ENCODE results near the gene SSTR4.

Gene SSTR4

GRCh38 chr20:23047001-23047737 is 12.1 kb downstream of the SSTR4 start:
- DNase-seq: no peak

DNA sequence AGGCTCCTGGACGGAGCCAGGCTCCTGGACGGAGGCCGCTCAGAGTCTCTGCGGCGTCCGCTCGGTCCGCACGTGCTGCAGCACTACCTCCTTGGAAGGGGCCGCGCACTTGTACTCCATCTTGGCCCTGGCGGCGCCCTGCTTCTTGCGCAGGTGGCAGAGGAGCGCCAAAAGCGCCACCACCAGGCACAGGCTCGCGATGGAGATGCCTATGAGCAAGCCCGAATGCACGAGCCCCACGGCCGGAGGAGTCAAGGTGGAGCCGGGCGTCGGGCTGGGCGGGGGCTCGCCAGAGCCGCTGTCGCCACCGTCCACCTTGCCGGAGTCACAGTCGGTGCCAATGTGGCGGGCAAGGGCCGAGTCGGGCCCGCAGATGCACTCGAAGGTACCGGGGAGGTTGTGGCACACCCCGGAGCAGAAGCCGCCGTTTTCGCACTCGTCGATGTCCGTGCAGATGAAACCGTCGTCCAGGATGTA is 12.7 kb downstream of the SSTR4 start:
- DNase-seq: no peak

- DNase-seq: peak; percentile 12
Measured at GRCh38 chr20:23048283-23049200, 13.4 kb downstream of the SSTR4 start.

DNA sequence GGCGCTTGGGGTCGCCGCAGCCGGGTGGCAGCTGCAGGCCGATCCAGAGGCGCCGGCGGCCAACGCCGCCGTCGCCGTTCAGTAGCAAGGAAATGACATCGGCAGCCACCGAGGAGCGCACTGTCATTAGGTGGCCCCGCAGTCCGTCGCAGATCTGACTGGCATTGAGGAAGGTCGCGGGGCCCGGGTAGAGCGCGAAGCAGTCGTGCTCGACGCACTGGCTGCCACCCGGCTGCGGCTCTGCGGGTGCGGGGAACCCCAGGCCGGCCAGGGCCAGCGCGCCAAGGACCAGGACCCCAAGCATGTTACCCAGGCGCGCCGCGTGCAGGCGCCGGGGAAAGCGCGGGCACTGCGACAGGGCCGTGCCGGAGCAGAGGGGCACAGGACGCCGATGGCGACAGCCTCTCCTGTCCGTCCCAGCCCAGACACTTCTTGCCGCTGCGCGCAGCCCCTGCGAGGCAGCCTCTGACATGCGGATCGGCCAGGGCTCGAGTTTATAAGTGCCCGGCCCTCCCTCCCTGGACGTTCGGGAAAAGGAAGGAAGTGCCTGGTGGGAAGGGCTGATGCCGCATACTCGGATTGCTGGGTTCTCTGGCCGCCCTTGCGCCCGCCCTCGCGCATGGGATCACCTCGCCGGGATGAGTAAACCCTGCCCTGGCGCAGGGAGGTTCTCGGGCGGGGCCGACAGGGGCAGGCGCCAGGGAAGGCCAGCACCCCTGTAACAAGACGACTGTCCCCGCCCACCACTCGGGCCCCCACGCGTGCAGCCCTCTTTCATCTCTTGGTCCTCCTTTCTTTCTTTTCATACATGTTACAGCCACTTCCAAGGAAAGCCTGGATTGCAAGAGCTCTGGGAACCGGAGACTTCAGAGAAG is 14.3 kb downstream of the SSTR4 start, which contains the start of gene THBD:
TSS of gene THBD (minus strand) at position 472 of the 875 bp plus-strand sequence. CDS start at position 304, 168 bp downstream.
- peak; percentile 52 for DNase-seq

DNA sequence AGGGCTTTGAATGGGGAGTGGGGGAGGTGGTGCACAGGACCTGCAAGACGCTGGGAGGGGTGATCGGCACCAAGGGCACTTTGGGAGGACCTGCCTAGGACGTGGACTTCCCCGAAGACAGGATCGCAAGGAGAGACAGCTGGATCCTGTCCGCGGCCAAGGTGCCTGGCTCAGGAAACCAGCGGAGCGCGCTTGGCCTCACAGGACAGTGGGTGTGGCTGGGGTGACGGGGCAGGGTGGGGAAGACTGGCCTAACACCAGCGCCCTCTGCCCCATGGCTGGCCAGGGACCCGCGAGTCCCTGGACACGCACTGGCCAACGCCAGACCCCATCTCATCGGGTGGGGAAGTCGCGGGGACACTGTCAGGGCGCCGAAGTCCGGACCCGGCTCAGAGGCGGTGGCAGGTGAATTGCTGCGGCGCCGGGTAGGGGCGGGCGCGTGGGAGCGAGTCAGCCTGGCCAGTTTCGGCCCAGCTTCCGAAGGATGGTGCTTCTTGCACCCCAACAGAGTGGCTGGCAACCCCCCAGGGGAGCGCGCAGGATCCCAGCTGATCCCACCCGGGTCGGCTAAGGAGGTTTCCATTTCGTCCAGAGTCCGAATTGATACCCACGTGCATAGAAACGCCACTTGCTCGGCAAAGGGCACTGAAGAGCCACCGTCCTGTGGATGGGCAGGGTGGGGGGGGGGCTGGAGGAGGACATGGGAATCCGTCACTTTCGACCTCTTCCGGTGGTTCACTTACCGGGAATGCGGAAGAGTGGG is 15.1 kb downstream of the SSTR4 start:
- DNase-seq: peak; percentile 20

DNA sequence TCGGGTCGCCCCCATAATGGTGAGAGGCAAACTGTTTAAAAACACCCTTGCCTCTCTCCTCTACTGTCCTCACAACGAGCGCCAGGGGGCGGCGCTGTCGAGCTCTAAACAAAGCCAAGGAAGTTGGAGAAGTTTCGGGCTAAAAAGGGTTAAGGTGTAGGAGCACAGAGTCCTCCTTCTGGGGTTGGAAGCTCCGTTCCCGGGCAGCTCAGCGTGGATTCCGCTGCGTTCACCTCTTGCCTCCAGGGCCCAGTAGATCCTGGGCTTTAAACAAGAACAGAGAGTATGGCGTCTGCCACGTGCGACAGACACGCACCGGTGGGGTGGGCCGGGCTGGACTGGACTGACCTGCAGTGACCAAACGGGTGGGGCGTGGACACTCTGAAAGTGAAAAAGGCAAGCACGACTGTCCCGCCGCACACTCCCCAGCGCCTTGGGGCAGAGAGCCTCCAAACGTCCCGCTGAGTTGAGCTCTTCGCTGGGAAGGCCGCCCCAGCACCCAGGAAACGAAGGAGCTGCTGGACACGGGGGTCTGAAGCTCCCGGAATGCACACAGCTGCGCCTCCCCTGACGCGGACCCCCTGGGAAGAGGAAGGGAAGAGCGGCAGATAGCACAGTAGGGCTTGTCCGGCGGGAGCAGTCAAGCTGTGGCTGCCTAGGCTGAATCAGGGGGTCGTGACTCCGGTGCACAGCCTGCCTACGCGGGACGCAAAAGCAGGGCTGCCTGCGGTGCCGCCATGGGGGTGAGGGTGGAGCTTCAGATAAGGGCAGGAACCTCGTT is 15.9 kb downstream of the SSTR4 start:
- DNase-seq: peak; percentile 59

DNA sequence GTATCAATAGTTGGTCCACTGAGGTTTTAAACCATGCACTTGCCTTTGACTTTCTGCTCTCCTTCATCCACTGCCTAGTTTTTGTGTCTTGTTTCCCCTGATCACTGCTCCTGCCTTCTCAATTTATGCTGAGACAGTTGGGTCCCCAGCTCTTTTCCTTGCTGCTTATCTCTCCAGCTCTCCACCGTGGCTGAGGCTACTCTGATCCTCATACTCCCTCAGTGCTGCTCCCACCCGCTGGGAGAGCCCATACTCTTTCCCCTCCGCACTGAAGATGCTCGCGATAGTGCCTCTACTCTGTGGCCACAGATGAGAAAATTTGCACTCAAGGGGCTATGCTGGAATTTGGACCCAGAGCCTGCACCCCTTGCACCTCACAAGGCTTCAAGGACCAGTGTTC is 17.8 kb downstream of the SSTR4 start:
- DNase-seq: no peak

DNA sequence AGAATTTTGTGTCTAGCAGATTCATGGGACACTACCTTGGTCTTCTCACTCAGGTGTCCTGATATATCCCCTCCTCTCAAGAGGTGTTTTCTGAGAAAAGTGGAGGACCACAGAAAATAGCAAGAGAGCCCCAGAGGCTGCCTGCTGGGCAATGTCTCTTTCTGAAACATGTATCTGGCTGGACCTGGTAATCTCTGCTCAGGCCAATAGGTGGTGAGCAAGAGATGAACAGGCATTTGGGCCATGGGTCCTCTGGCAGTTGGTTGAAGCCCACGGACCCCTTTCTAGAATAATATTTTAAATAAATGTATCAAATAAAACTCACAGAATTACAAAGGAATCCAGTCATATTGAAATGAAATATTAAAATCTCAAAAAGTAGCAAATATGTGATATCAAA is 23.1 kb downstream of the SSTR4 start:
- DNase-seq: no peak

DNA sequence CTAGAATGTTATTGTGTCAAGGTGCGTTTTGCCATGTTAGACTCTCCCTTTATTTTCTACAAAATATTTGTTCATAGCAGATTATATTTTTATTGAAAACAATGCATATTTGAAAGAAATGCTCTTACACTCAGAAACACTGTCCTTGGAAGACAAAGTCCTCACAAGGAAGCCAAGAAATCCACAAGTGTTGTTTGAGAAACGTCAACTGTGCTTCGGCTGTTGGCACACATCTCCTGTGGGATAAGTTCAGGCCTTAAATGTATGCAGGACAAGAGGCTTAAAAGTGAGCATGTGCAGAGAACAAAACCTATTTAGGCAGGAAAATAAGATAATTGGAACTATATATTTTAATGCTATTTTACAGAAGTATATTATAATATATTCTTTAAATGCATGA is 23.9 kb downstream of the SSTR4 start:
- no peak for DNase-seq

DNA sequence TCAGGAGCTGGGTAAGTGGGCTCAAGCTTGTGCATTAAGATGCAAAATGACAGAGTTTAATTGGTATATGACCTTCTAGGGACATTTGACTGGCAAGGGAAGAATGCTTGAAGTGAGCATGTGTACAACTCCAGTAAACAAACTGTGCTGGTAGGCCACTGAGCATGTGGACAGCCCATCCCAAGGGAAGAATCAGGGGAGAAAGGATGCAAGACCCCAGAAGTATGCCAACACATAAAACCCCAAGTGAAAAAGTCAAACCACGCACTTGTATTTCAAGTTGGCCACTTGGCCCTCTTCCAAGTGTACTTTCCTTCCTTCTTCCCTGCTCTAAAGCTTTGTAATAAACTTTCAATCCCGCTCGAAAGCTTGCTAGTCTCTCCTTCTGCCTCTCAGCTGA is 24.7 kb downstream of the SSTR4 start:
- no peak for DNase-seq

- DNase-seq: no peak
Measured at GRCh38 chr20:23060629-23061028, 25.5 kb downstream of the SSTR4 start.

DNA sequence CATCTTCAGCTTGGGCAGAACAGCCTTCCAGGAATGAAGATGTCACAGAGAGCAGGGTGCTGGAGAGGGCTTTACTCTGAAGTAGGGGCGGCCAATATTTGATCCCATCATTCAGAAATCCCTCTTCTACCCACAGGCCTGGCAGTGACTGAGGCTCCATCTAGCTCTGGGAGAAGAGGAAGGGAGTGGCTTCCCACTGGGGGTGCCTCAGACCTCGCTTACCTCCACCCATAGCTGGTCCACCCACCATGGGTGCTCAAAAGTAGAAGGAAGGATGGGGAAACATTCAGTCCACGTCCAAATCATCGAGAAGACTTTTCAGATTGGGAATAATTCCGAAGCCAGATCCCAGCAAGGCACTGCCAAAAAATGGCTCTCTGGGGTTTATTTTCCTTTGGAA is 26.1 kb downstream of the SSTR4 start:
- DNase-seq: no peak

GRCh38 chr20:23061734-23062561 is 26.8 kb downstream of the SSTR4 start:
- peak; percentile 75 for DNase-seq

- DNase-seq: no peak
Measured at GRCh38 chr20:23062632-23063031, 27.5 kb downstream of the SSTR4 start.

GRCh38 chr20:23063168-23063567 is 28.1 kb downstream of the SSTR4 start:
- DNase-seq: no peak

- DNase-seq: no peak
Measured at GRCh38 chr20:23063581-23063980, 28.5 kb downstream of the SSTR4 start.

DNA sequence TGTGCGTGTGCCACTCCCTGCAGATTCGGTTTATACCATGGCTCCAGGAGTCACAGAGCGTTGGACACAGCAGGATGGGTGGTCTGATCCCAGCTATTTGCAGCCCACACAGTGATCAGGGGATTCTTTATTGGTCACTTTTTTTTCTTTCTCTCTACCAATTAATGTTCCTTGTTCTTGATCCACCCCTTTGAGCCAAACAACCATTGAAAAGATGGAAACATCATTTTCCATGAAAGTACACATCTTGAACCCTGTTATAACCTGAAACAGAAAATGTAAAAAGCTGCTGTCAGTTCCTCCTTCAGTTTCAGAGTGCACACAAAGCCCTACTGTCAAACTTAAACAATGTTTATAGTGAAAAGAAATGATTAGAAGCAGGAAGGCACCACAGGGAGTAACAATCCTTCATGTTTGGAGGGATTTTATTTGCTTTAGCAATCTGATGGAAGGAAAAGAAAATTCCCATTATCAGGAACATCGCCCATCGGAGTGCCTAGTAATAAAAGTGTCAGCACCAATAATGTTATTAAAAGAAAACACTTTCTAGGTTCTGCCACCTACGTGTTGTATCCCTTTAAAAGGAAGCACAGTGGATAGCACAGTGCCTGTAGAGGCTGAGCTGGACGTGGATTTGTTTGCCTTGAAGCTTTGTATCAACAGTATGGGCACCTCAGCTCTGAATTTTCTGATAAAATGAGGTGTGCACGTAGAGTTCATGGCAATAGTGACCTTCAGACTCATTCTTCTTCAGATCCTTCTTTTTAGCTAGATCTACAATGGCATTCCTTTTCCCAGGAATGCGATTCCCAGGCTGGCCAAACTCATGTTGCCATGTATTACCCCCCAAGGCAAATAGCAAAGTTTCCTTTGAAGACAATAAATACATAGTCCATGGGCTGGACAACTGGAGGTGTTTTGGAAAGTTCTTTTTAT is 30.4 kb downstream of the SSTR4 start:
- DNase-seq: no peak

DNA sequence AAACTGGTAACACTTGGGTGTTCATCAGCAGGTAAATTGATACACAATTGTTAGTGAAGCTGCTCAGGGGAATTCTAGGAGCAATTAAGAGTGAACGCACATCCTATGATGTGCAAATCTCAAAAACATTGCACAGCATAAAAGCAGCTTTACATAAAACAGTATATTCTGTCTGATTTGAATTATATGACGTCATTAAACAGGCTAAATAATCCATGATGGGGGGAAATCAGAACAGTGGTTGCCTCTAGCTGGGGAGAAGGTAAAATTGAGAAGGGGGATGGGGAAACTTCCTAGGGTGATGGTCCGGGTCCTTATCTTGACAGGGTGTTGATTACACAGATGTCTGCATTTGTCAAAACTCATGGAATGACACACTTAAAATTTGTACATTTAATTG is 31.7 kb downstream of the SSTR4 start:
- no peak for DNase-seq

GRCh38 chr20:23068283-23068682 is 33.2 kb downstream of the SSTR4 start:
- no peak for DNase-seq
